ENCODE measurements around the gene ECE1.

The ECE1 gene

GRCh38 chr1:21189906-21190500 is 100.3 kb downstream of the ECE1 start:
- TF ChIP-seq SPI1 (IDR thresholded peaks at IDR 0.05; ENCODE audit: borderline replicate concordance, low read depth) (no peak), GABPA (IDR thresholded peaks at IDR 0.05; ENCODE audit: low read depth) (no peak), CTCF (IDR thresholded peaks at IDR 0.05; ENCODE audit: insufficient read depth, low read length) (no peak), POLR2AphosphoS5 (IDR thresholded peaks at IDR 0.05; ENCODE audit: low read depth) (no peak)
- TF ChIP-seq, protein P1, sequence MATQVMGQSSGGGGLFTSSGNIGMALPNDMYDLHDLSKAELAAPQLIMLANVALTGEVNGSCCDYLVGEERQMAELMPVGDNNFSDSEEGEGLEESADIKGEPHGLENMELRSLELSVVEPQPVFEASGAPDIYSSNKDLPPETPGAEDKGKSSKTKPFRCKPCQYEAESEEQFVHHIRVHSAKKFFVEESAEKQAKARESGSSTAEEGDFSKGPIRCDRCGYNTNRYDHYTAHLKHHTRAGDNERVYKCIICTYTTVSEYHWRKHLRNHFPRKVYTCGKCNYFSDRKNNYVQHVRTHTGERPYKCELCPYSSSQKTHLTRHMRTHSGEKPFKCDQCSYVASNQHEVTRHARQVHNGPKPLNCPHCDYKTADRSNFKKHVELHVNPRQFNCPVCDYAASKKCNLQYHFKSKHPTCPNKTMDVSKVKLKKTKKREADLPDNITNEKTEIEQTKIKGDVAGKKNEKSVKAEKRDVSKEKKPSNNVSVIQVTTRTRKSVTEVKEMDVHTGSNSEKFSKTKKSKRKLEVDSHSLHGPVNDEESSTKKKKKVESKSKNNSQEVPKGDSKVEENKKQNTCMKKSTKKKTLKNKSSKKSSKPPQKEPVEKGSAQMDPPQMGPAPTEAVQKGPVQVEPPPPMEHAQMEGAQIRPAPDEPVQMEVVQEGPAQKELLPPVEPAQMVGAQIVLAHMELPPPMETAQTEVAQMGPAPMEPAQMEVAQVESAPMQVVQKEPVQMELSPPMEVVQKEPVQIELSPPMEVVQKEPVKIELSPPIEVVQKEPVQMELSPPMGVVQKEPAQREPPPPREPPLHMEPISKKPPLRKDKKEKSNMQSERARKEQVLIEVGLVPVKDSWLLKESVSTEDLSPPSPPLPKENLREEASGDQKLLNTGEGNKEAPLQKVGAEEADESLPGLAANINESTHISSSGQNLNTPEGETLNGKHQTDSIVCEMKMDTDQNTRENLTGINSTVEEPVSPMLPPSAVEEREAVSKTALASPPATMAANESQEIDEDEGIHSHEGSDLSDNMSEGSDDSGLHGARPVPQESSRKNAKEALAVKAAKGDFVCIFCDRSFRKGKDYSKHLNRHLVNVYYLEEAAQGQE (IDR thresholded peaks at IDR 0.05; ENCODE audit: insufficient replicate concordance, low read depth): no peak
- Histone ChIP-seq H3K27me3 (ENCODE audit: insufficient read depth, poor library complexity, severe bottlenecking) (no peaks in the 10 kb centered on the region), H3K27ac (replicated peaks) (no peak overlapping the region), H3K4me3 (replicated peaks; ENCODE audit: insufficient read depth, low read length) (no peak overlapping the region)
- no peak for DNase-seq (ENCODE audit: low read depth in 1 of 2, low spot score in 1 of 2)

DNA sequence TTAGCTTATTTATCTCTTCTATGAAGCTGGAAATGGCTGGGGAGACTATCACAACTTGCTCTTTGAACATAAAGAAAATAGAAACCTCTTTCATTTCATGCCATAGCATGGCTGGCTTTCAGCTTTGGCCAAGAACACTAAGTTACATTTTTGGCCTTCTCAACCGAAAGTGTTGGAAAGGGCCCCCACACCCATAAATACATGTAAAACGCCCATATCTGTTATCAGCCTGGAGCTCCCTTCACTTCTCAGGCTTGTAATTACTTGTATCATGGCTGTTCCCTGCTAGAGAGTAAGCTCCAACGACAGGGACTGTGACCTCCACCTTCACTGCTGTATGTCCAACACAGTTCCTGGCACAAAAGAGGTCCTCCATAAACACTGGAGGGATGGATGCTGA is 100.8 kb downstream of the ECE1 start:
- Histone ChIP-seq H3K4me3 (replicated peaks; ENCODE audit: insufficient read depth, low read length) (no peak overlapping the region), H3K27me3 (ENCODE audit: insufficient read depth, poor library complexity, severe bottlenecking) (no peaks in the 10 kb centered on the region), H3K27ac (replicated peaks) (no peak overlapping the region)
- no peak for DNase-seq (ENCODE audit: low read depth in 1 of 2, low spot score in 1 of 2)
- TF ChIP-seq GABPA (IDR thresholded peaks at IDR 0.05; ENCODE audit: low read depth) (no peak), SPI1 (IDR thresholded peaks at IDR 0.05; ENCODE audit: borderline replicate concordance, low read depth) (no peak), CTCF (IDR thresholded peaks at IDR 0.05; ENCODE audit: insufficient read depth, low read length) (no peak), POLR2AphosphoS5 (IDR thresholded peaks at IDR 0.05; ENCODE audit: low read depth) (no peak)
- TF ChIP-seq, protein P1 (IDR thresholded peaks at IDR 0.05; ENCODE audit: insufficient replicate concordance, low read depth): no peak

GRCh38 chr1:21188235-21188634 is 102.0 kb downstream of the ECE1 start:
- H3K4me3 ChIP-seq (replicated peaks; ENCODE audit: insufficient read depth, low read length): no peak overlapping the region
- TF ChIP-seq GABPA (IDR thresholded peaks at IDR 0.05; ENCODE audit: low read depth) (no peak), CTCF (IDR thresholded peaks at IDR 0.05; ENCODE audit: insufficient read depth, low read length) (no peak), POLR2AphosphoS5 (IDR thresholded peaks at IDR 0.05; ENCODE audit: low read depth) (no peak), SPI1 (IDR thresholded peaks at IDR 0.05; ENCODE audit: borderline replicate concordance, low read depth) (no peak)
- TF ChIP-seq, protein P1 (IDR thresholded peaks at IDR 0.05; ENCODE audit: insufficient replicate concordance, low read depth): no peak
- no peaks in the 10 kb centered on the region for H3K27me3 ChIP-seq (ENCODE audit: insufficient read depth, poor library complexity, severe bottlenecking)
- no peak for DNase-seq (ENCODE audit: low read depth in 1 of 2, low spot score in 1 of 2)
- H3K27ac ChIP-seq (replicated peaks): no peak overlapping the region

Measured in HL-60 (cell line).